ENCODE measurements around the gene TFAM. TPM values are rescaled to one million over a fixed set of nuclear protein-coding genes. Genes with fewer than 3 reads are reported as not detected.

The TFAM gene
- total and polyA plus RNA-seq, 8 donors: 2.1 to 17.1 (median 11.7) TPM

DNA sequence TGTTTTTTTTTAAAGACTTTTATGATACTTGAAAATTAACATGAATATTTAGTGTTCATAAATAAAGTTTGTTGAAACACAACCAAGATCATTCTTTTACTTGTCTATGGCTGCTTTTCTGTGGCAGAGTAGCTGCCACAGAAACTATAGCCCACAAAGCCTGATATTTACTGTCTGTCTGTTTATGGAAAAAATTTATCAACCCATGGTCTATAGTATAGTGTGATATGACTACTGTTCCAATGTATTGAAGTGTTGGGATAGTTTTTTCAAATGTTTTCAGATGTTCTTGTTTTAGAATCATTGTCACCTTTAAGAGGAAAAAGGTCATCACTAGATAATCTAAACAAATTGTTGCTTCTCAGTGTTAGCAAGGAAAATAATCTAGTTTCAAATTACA, 10.8 kb downstream of the TFAM start:
- Histone ChIP-seq H3K9me3 (peaks cover 0 to 3% (median 0%) of the 10 kb centered on the region in 4 donors), H3K36me3 (peaks cover 0 to 19% (median 13%) of the 10 kb centered on the region in 3 donors), H3K27me3 (no peaks in the 10 kb centered on the region), H3K27ac (no peak overlapping the region), H3K4me3 (no peak overlapping the region), H3K4me1 (no peaks in the 10 kb centered on the region)
- FAIRE-seq: no peak
- intact Hi-C loops (cut with DNase I): no loop called here
- TF ChIP-seq, protein P1, sequence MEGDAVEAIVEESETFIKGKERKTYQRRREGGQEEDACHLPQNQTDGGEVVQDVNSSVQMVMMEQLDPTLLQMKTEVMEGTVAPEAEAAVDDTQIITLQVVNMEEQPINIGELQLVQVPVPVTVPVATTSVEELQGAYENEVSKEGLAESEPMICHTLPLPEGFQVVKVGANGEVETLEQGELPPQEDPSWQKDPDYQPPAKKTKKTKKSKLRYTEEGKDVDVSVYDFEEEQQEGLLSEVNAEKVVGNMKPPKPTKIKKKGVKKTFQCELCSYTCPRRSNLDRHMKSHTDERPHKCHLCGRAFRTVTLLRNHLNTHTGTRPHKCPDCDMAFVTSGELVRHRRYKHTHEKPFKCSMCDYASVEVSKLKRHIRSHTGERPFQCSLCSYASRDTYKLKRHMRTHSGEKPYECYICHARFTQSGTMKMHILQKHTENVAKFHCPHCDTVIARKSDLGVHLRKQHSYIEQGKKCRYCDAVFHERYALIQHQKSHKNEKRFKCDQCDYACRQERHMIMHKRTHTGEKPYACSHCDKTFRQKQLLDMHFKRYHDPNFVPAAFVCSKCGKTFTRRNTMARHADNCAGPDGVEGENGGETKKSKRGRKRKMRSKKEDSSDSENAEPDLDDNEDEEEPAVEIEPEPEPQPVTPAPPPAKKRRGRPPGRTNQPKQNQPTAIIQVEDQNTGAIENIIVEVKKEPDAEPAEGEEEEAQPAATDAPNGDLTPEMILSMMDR (IDR thresholded peaks at IDR 0.05): no peak
- ATAC-seq: no peak
- DNase-seq: no peak

GRCh38 chr10:58397830-58398229, 12.6 kb downstream of the TFAM start:
- FAIRE-seq (no peak), ATAC-seq (no peak), DNase-seq (no peak)
- peaks cover 0 to 3% (median 0%) of the 10 kb centered on the region in 4 donors for H3K9me3 ChIP-seq
- peaks cover 0 to 19% (median 13%) of the 10 kb centered on the region in 3 donors for H3K36me3 ChIP-seq
- H3K27me3 ChIP-seq: no peaks in the 10 kb centered on the region
- 92 to 100% methylated on average over 3 of the region's 3 CpGs for WGBS, 2 donors
- H3K27ac ChIP-seq: no peak overlapping the region
- H3K4me1 ChIP-seq: no peaks in the 10 kb centered on the region
- TF ChIP-seq, protein P1 (IDR thresholded peaks at IDR 0.05): no peak
- no peak overlapping the region for H3K4me3 ChIP-seq
- intact Hi-C loops (cut with DNase I): no loop called here

GRCh38 chr10:58399410-58399809, 14.2 kb downstream of the TFAM start:
- no peak for ATAC-seq
- no peak overlapping the region for H3K4me3 ChIP-seq
- H3K36me3 ChIP-seq: peaks cover 0 to 15% (median 13%) of the 10 kb centered on the region in 3 donors
- H3K9me3 ChIP-seq: peaks cover 0 to 3% (median 0%) of the 10 kb centered on the region in 4 donors
- no peak for DNase-seq
- no peak overlapping the region for H3K27ac ChIP-seq
- intact Hi-C loops (cut with DNase I): no loop called here
- whole genome bisulfite sequencing, 2 donors: 90 to 93% methylated on average over 4 of the region's 4 CpGs
- H3K27me3 ChIP-seq: no peaks in the 10 kb centered on the region
- no peaks in the 10 kb centered on the region for H3K4me1 ChIP-seq
- TF ChIP-seq, protein P1 (IDR thresholded peaks at IDR 0.05): no peak
- no peak for FAIRE-seq

DNA sequence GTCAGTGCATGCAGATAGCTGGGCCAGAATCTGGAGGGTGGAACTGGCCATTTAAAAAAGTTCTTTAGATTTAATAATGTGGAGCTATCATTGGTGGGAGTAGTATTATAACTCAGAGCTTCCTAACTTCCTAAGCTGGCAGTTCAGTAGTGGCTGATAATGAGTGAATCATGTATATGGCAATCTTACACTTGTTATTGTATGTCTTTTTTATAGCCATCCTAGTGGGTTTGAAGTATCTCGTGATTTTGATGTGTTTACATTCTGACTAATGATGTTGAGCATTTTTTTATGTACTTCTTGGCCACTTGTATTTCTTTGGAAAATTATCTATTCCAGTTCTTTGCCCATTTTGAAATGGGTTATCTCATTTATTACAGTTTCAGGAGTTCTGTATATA, 15.4 kb downstream of the TFAM start:
- no peak for ATAC-seq
- 54 to 71% methylated on average over 1 of the region's 1 CpG for WGBS, 2 donors
- FAIRE-seq: no peak
- DNase-seq: no peak
- Histone ChIP-seq H3K9me3 (no peaks in the 10 kb centered on the region), H3K27ac (no peak overlapping the region), H3K27me3 (no peaks in the 10 kb centered on the region), H3K4me3 (no peak overlapping the region), H3K4me1 (no peaks in the 10 kb centered on the region), H3K36me3 (peaks cover 0 to 14% (median 4%) of the 10 kb centered on the region in 3 donors)
- intact Hi-C loops (cut with DNase I): no loop called here
- TF ChIP-seq, protein P1 (IDR thresholded peaks at IDR 0.05): no peak

- H3K9me3 ChIP-seq: no peaks in the 10 kb centered on the region
- no peaks in the 10 kb centered on the region for H3K36me3 ChIP-seq
- 96 to 97% methylated on average over 2 of the region's 2 CpGs for WGBS, 2 donors
- no peak for DNase-seq
- H3K4me1 ChIP-seq: no peaks in the 10 kb centered on the region
- no peak overlapping the region for H3K4me3 ChIP-seq
- H3K27ac ChIP-seq: no peak overlapping the region
- FAIRE-seq: no peak
- no peaks in the 10 kb centered on the region for H3K27me3 ChIP-seq
- TF ChIP-seq, protein P1 (IDR thresholded peaks at IDR 0.05): no peak
- ATAC-seq: peak in 1 of 4 donors; percentile 26
- intact Hi-C loops (cut with DNase I): no loop called here
These were observed 18.8 kb downstream of the TFAM start for GRCh38 chr10:58404001-58404400.

All from pancreas (tissue), 10 donors.